Measurements from ENCODE around the gene CHMP4B. TPM values are rescaled to one million over a fixed set of nuclear protein-coding genes. Genes with fewer than 3 reads are reported as not detected.

Gene CHMP4B
- total RNA-seq, 1 donor from 2014 or later = 104 TPM

DNA sequence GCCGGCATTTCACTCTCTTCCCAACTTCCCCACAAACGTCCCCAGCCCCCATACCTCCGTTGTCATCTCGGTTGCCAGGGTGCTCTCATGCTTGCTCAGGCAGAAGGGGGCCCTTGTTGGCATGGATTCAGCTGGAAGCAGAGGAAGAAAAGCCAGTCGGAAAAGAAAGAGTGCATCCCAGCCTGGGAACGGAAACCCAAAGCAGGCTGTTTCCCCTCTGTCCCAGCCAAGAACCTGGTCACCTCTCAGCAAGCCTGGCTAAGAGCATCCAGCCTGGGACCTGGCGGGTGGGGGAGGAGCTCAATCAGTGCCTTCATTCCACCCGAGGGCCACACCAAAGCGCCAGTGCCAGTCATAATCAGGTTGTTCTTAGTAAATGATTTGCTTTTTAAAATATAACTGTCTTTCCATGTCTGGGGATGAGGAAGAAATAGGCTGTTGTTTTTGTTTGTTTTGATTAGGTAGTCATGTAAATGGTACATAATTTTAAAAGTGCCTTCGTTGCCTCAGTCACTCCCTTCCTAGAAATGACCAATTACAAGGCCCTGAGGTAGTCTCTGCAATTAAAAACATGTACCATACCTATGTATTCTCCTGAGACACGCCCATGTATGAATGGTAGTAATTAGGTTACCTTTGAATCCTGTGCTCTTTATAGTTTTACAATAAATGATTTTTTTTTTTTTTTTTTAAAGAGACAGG lies 21.1 kb downstream of the CHMP4B start:
- peaks cover 4% of the 10 kb centered on the region for H3K36me3 ChIP-seq
- H3K4me3 ChIP-seq = no peak overlapping the region
- DNase-seq = no peak
- peaks cover 96% of the 10 kb centered on the region for H3K4me1 ChIP-seq
- no peaks in the 10 kb centered on the region for H3K9me3 ChIP-seq (replicated peaks)
- peak overlapping the region; percentile 53 for H3K27ac ChIP-seq (replicated peaks)
- intact Hi-C loops (cut with micrococcal nuclease) = no loop called here
- no peaks in the 10 kb centered on the region for H3K27me3 ChIP-seq (ENCODE audit: low read depth)
- TF ChIP-seq, protein P1, sequence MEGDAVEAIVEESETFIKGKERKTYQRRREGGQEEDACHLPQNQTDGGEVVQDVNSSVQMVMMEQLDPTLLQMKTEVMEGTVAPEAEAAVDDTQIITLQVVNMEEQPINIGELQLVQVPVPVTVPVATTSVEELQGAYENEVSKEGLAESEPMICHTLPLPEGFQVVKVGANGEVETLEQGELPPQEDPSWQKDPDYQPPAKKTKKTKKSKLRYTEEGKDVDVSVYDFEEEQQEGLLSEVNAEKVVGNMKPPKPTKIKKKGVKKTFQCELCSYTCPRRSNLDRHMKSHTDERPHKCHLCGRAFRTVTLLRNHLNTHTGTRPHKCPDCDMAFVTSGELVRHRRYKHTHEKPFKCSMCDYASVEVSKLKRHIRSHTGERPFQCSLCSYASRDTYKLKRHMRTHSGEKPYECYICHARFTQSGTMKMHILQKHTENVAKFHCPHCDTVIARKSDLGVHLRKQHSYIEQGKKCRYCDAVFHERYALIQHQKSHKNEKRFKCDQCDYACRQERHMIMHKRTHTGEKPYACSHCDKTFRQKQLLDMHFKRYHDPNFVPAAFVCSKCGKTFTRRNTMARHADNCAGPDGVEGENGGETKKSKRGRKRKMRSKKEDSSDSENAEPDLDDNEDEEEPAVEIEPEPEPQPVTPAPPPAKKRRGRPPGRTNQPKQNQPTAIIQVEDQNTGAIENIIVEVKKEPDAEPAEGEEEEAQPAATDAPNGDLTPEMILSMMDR (IDR thresholded peaks at IDR 0.05; ENCODE audit: borderline replicate concordance) = no peak

DNA sequence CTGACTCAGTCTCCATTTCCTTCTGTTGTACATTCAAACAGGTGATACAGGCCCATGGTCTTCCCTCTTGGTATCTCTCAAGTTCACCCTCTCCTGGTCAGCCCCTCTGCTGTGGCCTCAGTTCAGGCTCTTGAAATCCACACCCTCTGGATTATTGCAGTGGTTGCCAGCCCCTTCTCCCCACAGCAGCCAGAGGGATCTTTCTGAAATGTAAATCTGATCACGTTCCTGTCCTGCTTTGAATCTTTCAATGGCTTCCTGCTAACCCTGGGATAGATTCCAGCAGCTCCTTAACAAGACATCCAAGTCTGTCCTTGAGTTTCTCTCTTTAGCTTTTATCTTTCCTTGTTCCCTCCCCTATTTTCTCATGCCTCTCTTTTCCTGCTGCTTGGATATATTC lies 22.2 kb downstream of the CHMP4B start:
- peaks cover 4% of the 10 kb centered on the region for H3K36me3 ChIP-seq
- H3K4me1 ChIP-seq = peaks cover 96% of the 10 kb centered on the region
- intact Hi-C loops (cut with micrococcal nuclease) = no loop called here

DNA sequence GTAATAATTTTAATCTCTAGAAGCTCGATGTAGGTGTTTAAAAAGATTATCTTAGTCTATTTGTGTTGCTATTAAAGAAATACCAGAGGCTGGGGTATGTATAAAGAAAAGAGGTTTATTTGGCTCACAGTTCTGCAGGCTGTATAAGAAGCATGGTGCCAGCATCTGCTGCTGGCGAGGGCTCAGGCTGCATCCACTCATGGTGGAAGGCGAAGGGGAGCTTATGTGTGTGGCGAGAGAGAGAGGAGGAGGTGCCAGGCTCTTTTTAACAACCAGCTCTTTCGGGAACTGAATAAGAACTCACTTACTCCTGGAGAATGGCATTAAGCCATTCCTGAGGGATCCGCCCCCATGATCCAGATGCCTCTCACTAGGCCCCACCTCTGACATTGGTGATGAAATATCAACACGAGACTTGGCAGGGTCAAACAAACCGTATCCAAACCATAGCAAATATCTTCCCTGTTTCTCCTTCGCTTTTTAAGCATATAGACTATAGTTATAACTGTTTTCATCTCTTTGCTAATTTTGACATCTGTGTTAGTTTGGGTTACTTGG lies 24.5 kb downstream of the CHMP4B start:
- DNase-seq = no peak
- TF ChIP-seq, protein P1 (IDR thresholded peaks at IDR 0.05; ENCODE audit: borderline replicate concordance) = no peak
- Histone ChIP-seq H3K4me1 (peaks cover 96% of the 10 kb centered on the region), H3K27me3 (ENCODE audit: low read depth) (no peaks in the 10 kb centered on the region), H3K36me3 (peaks cover 4% of the 10 kb centered on the region), H3K27ac (replicated peaks) (no peak overlapping the region), H3K9me3 (replicated peaks) (no peaks in the 10 kb centered on the region), H3K4me3 (no peak overlapping the region)
- intact Hi-C loops (cut with micrococcal nuclease) = no loop called here

More for the DNA sequence above, 22.2 kb downstream of the CHMP4B start:
- Histone ChIP-seq H3K4me3 (no peak overlapping the region), H3K9me3 (replicated peaks) (no peaks in the 10 kb centered on the region), H3K27me3 (ENCODE audit: low read depth) (no peaks in the 10 kb centered on the region), H3K27ac (replicated peaks) (peak overlapping the region; percentile 54)
- TF ChIP-seq, protein P1 (IDR thresholded peaks at IDR 0.05; ENCODE audit: borderline replicate concordance) = no peak
- no peak for DNase-seq

DNA sequence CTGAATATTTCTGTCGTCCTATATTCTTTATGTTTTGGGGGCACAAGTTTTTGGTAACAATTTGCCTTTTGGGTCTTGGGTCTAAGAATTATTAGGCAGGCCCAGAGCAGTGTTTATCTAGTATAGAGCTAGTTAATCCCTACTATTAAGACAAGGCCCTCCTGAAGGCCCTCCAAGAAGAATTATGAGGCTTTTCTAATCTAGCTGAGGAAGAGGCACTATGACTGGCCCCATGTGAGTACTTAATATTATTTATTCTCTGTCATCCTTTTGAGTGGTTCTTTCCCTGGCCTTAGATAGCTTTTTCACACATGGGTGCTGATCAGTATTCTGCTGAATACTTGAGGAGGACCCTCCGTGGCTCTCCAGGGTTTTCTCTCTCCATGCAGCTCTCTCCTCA lies 25.1 kb downstream of the CHMP4B start:
- Histone ChIP-seq H3K27ac (replicated peaks) (no peak overlapping the region), H3K36me3 (peaks cover 4% of the 10 kb centered on the region), H3K4me3 (no peak overlapping the region), H3K9me3 (replicated peaks) (no peaks in the 10 kb centered on the region), H3K4me1 (peaks cover 96% of the 10 kb centered on the region), H3K27me3 (ENCODE audit: low read depth) (no peaks in the 10 kb centered on the region)
- no peak for DNase-seq
- intact Hi-C loops (cut with micrococcal nuclease) = no loop called here
- TF ChIP-seq, protein P1 (IDR thresholded peaks at IDR 0.05; ENCODE audit: borderline replicate concordance) = no peak

DNA sequence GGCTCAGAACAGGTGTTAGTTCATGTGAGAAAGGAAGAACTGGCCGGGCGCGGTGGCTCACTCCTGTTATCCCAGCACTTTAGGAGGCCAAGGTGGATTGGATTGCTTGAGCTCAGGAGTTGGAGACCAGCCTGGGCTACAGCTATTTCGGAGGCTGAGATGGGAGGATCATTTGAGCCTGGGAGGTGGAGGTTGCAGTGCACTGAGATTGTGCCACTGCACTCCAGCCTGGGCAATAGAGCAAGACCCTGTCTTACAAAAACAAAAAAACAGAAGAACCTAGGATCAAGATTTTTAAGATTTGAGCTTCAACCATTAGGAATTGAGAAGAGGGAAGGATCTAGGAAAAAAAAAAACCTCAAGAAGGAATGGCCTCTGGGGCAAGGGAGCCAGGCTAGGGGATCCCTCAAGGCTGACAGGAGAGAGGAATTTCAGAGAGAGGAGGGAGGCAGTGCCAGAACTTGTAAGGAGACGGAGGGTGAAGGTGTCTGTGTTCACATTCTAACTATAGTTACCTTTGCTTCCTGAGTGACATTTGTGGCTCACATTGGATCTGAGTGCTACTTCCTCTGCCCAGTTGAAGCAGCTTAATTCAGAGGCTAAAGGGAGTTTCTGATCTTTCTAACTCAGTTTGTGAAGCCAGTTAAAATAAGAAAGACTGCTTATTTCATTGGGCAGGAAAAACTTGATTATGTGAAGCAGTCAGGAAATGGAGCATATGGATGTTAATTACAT lies 26.1 kb downstream of the CHMP4B start:
- no peak for DNase-seq
- Histone ChIP-seq H3K4me1 (peaks cover 96% of the 10 kb centered on the region), H3K4me3 (no peak overlapping the region), H3K36me3 (peaks cover 4% of the 10 kb centered on the region), H3K27ac (replicated peaks) (no peak overlapping the region), H3K27me3 (ENCODE audit: low read depth) (no peaks in the 10 kb centered on the region), H3K9me3 (replicated peaks) (no peaks in the 10 kb centered on the region)
- TF ChIP-seq, protein P1 (IDR thresholded peaks at IDR 0.05; ENCODE audit: borderline replicate concordance) = no peak
- intact Hi-C loops (cut with micrococcal nuclease) = no loop called here
